ENCODE measurements around the gene RRH.
A peak's percentile ranks its signal among the peaks of the same experiment; 100 is the strongest.

Gene RRH

GRCh38 chr4:109809655-109810054, 18.1 kb upstream of the RRH start:
- no peaks in the 10 kb centered on the region for H4K20me1 ChIP-seq
- no peaks in the 10 kb centered on the region for H3K36me3 ChIP-seq
- H3K4me3 ChIP-seq = no peak overlapping the region
- no peak for TF ChIP-seq Cebpa-rat (IDR thresholded peaks at IDR 0.05)
- H3K4me2 ChIP-seq = no peak overlapping the region
- no peak overlapping the region for H3K9ac ChIP-seq
- H3K9me3 ChIP-seq (replicated peaks in 1 of 11) = no peaks in the 10 kb centered on the region
- peaks cover 3 to 8% (median 5%) of the 10 kb centered on the region in 10 experiments; a peak in 15 of 20 replicates for H3K4me1 ChIP-seq
- H3K27ac ChIP-seq = no peak overlapping the region
- H3K27me3 ChIP-seq = no peaks in the 10 kb centered on the region

GRCh38 chr4:109810552-109811387, 17.0 kb upstream of the RRH start:
- Histone ChIP-seq H3K9me3 (replicated peaks in 1 of 11) (no peaks in the 10 kb centered on the region), H3K4me3 (no peak overlapping the region), H3K4me2 (no peak overlapping the region), H3K9ac (no peak overlapping the region), H4K20me1 (no peaks in the 10 kb centered on the region), H3K27ac (no peak overlapping the region), H3K27me3 (no peaks in the 10 kb centered on the region), H3K4me1 (peaks cover 7 to 10% (median 8%) of the 10 kb centered on the region in 10 experiments; a peak in 14 of 20 replicates), H3K36me3 (no peaks in the 10 kb centered on the region)
- TF ChIP-seq Cebpa-rat (IDR thresholded peaks at IDR 0.05) = no peak

GRCh38 chr4:109811707-109812106, 16.1 kb upstream of the RRH start:
- no peak for TF ChIP-seq Cebpa-rat (IDR thresholded peaks at IDR 0.05)

GRCh38 chr4:109815151-109816081, 12.4 kb upstream of the RRH start, which contains the start of gene GAR1:
Gene GAR1 (plus strand): TSS chr4:109815762. CDS start chr4:109816165, 403 bp downstream.
- peak within 1 kb of the TSS; percentile 78 to 93 (median 85) for H3K4me2 ChIP-seq
- peak within 1 kb of the TSS; percentile 72 to 92 (median 89) for H3K27ac ChIP-seq
- no peaks in the 10 kb centered on the region for H3K9me3 ChIP-seq (replicated peaks in 1 of 11)
- H4K20me1 ChIP-seq = peaks cover 0 to 36% (median 5%) of the 10 kb centered on the region in 11 experiments; a peak in 10 of 22 replicates
- H3K9ac ChIP-seq = peak within 1 kb of the TSS; percentile 79 to 90 (median 87)
- no peaks in the 10 kb centered on the region for H3K27me3 ChIP-seq
- peaks cover 17 to 34% (median 30%) of the 10 kb centered on the region in 11 experiments for H3K36me3 ChIP-seq
- TF ChIP-seq Cebpa-rat (IDR thresholded peaks at IDR 0.05) = no peak
- H3K4me1 ChIP-seq = peaks cover 22 to 27% (median 24%) of the 10 kb centered on the region in 10 experiments
- H3K4me3 ChIP-seq = peak within 1 kb of the TSS; percentile 76 to 93 (median 86)

More at GRCh38 chr4:109811707-109812106, 16.1 kb upstream of the RRH start:
- no peak overlapping the region for H3K4me3 ChIP-seq
- no peaks in the 10 kb centered on the region for H3K27me3 ChIP-seq
- H3K27ac ChIP-seq = no peak overlapping the region
- H3K9ac ChIP-seq = no peak overlapping the region
- H3K9me3 ChIP-seq (replicated peaks in 1 of 11) = no peaks in the 10 kb centered on the region
- H3K4me1 ChIP-seq = peaks cover 11 to 16% (median 13%) of the 10 kb centered on the region in 10 experiments
- no peaks in the 10 kb centered on the region for H4K20me1 ChIP-seq
- H3K4me2 ChIP-seq = no peak overlapping the region
- no peaks in the 10 kb centered on the region for H3K36me3 ChIP-seq

- peak overlapping the region; percentile 79 to 90 (median 87) for H3K9ac ChIP-seq
- peak overlapping the region; percentile 78 to 93 (median 85) for H3K4me2 ChIP-seq
- H3K27ac ChIP-seq = peak overlapping the region; percentile 72 to 92 (median 89)
- peaks cover 0 to 43% (median 12%) of the 10 kb centered on the region in 11 experiments; a peak in 11 of 22 replicates for H4K20me1 ChIP-seq
- no peak for TF ChIP-seq Cebpa-rat (IDR thresholded peaks at IDR 0.05)
- peak overlapping the region; percentile 76 to 93 (median 86) for H3K4me3 ChIP-seq
- H3K4me1 ChIP-seq = peaks cover 22 to 27% (median 24%) of the 10 kb centered on the region in 10 experiments
- peaks cover 23 to 41% (median 36%) of the 10 kb centered on the region in 11 experiments for H3K36me3 ChIP-seq
- no peaks in the 10 kb centered on the region for H3K9me3 ChIP-seq (replicated peaks in 1 of 11)
- no peaks in the 10 kb centered on the region for H3K27me3 ChIP-seq
These were observed 11.7 kb upstream of the RRH start for GRCh38 chr4:109816082-109816442.

GRCh38 chr4:109816894-109817293, 10.9 kb upstream of the RRH start:
- Histone ChIP-seq H4K20me1 (peaks cover 0 to 51% (median 15%) of the 10 kb centered on the region in 11 experiments; a peak in 11 of 22 replicates), H3K27me3 (no peaks in the 10 kb centered on the region), H3K4me1 (peaks cover 22 to 27% (median 24%) of the 10 kb centered on the region in 10 experiments), H3K36me3 (peaks cover 29 to 49% (median 44%) of the 10 kb centered on the region in 11 experiments), H3K4me2 (peak overlapping the region; percentile 78 to 93 (median 85)), H3K9me3 (replicated peaks in 1 of 11) (no peaks in the 10 kb centered on the region), H3K9ac (peak overlapping the region; percentile 79 to 90 (median 87); a peak in 21 of 22 replicates), H3K27ac (peak overlapping the region in 5 of 11 experiments; percentile 81 to 91 (median 88); a peak in 5 of 22 replicates), H3K4me3 (peak overlapping the region; percentile 76 to 93 (median 86))
- TF ChIP-seq Cebpa-rat (IDR thresholded peaks at IDR 0.05) = no peak

- Histone ChIP-seq H3K4me3 (no peak overlapping the region), H3K36me3 (peaks cover 41 to 63% (median 57%) of the 10 kb centered on the region in 11 experiments), H3K4me1 (peaks cover 22 to 27% (median 24%) of the 10 kb centered on the region in 10 experiments), H3K27me3 (no peaks in the 10 kb centered on the region), H3K9me3 (replicated peaks in 1 of 11) (no peaks in the 10 kb centered on the region), H3K9ac (no peak overlapping the region), H4K20me1 (peaks cover 0 to 65% (median 22%) of the 10 kb centered on the region in 11 experiments; a peak in 11 of 22 replicates), H3K4me2 (no peak overlapping the region), H3K27ac (no peak overlapping the region)
- no peak for TF ChIP-seq Cebpa-rat (IDR thresholded peaks at IDR 0.05)
These were observed 9.5 kb upstream of the RRH start for GRCh38 chr4:109818268-109818667.

- H3K4me3 ChIP-seq = no peak overlapping the region
- no peak overlapping the region for H3K27ac ChIP-seq
- H3K4me2 ChIP-seq = no peak overlapping the region
- H3K9me3 ChIP-seq (replicated peaks in 1 of 11) = no peaks in the 10 kb centered on the region
- TF ChIP-seq Cebpa-rat (IDR thresholded peaks at IDR 0.05) = no peak
- peaks cover 14 to 19% (median 16%) of the 10 kb centered on the region in 10 experiments for H3K4me1 ChIP-seq
- H3K9ac ChIP-seq = no peak overlapping the region
- H3K36me3 ChIP-seq = peaks cover 64 to 85% (median 78%) of the 10 kb centered on the region in 11 experiments
- no peaks in the 10 kb centered on the region for H3K27me3 ChIP-seq
- H4K20me1 ChIP-seq = peaks cover 0 to 73% (median 22%) of the 10 kb centered on the region in 11 experiments; a peak in 12 of 22 replicates
These were observed 7.2 kb upstream of the RRH start for GRCh38 chr4:109820563-109820962.

Data from BLaER1 treated with 17β-estradiol and CSF1 and Interleukin-3, amounts not matched to agents 10 nM and 100 nM (cell line).